GM10847 (cell line): ENCODE measurements around the gene KDM1B.

Experiments
- POLR2A ChIP-seq: IDR thresholded peaks from 2 replicates; pipeline ENCODE4 v1.6.1; 2011; ENCODE audit not compliant: insufficient read length; ENCODE audit errors: extremely low read depth

KDM1B gene

GRCh38 chr6:18243302-18243893, 88.2 kb downstream of the KDM1B start:
- no peak for TF ChIP-seq POLR2A

- TF ChIP-seq POLR2A, result no peak
Measured at GRCh38 chr6:18244251-18244650, 89.0 kb downstream of the KDM1B start.

DNA sequence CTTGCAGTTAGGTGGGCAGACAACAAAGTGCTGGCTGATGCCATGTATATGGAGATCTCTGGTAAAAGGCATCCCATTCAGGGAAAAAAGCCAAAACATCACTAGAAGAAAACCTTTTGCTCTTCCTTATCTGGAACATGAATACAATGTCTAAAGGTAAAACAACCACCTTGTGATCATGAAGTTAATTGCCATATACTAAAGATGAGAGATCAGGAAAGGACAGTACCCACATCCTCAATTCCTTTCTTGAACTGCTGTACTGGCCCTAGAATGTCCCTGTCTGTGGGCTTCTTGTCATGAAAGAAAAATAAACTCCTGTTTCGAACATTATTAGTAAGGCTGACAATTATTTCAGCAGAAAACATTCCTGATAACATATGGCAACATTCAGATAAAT, 89.9 kb downstream of the KDM1B start:
- no peak for TF ChIP-seq POLR2A

- TF ChIP-seq POLR2A, result no peak
Measured at GRCh38 chr6:18245642-18246041, 90.4 kb downstream of the KDM1B start.

- no peak for TF ChIP-seq POLR2A
Measured at GRCh38 chr6:18246205-18246604, 91.0 kb downstream of the KDM1B start.

DNA sequence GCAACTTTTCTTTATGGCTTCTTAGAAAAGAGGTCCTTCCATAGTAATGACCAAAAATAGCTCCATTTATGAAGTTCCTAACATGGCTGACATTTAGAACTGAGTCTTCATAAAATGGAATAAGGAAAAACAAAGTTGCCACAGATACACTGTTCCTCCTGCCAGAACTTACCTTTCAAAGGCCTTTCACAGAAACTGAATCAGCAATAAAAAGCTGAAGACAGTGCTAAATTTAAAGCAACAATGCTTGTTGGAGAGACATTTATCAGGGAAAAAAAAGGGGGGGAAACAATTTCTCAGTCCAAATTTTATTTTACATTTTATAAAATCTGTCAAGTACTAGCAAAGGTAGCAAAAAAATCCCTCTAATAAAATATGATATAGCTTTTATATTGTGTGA, 91.8 kb downstream of the KDM1B start:
- no peak for TF ChIP-seq POLR2A

DNA sequence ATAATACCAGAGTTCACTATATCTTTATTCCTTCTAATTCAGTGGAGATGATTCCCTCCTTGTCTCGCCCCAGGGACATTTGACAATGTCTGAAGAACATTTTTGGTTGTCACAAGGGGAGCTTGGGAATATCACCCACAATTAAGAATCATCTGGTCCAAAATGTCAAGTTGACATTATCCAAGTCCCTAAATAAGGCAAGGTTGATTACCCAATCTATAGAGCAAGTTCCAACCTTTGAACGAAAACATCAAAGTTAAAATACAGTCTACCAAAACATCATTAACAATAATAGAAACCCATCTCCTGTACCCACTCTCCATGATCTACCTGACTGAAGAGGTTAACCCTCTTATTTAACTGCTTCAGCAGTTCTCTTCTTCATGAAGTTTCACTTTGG, 93.5 kb downstream of the KDM1B start:
- no peak for TF ChIP-seq POLR2A

- TF ChIP-seq POLR2A, result no peak
Measured at GRCh38 chr6:18249271-18249670, 94.0 kb downstream of the KDM1B start.

DNA sequence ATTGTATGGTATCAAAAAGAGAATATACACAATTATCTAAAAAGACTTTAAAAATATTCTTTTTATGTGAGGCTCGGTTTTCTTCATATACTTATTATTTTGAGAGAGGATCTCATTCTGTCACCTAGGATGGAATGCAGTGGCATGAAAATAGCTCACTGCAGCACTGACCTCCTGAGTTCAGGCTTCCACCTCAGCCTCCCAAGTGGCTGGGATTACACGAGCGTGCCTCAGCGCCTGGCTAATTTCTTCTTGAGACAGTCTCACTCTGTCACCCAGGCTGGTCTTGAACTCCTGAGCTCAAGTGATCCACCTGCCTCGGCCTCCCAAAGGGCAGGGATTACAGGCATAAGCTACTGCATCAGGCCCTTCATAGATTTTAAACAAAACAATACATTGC, 98.4 kb downstream of the KDM1B start:
- TF ChIP-seq POLR2A, result no peak

GRCh38 chr6:18254793-18255192, 99.6 kb downstream of the KDM1B start:
- TF ChIP-seq POLR2A, result no peak

DNA sequence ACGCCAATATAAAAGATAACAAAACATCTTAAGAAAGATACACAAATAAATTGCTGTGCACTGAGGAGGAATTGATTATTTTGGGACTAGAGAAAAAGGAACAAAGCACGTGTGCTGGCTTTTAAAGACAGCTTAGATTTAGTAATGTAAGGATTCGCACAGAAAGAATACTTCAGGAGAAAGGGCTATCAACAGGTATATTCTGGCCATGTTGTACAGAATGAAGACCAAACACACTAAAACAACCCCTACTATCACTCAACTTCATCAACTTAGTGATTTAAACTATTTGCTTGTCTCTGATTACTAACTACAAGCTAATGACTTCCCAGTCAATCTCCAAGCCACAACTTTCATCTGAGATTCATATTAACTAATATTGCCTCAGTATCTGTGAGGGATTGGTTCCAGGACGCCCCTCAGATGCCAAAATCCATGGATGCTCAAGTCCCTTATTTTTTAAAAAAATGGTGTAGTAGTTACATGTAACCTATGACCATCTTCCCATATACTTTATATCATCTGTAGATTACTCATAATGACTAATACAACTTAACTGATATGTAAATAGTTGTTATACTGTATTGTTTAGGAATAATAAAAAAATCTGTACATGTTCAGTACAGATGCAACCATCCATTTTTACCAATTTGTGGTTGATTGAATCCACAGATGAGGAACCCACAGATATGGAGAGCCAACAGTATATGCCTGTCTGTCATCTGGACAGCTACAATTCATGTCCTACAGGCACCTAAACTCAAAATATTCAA, 104.6 kb downstream of the KDM1B start:
- no peak for TF ChIP-seq POLR2A

DNA sequence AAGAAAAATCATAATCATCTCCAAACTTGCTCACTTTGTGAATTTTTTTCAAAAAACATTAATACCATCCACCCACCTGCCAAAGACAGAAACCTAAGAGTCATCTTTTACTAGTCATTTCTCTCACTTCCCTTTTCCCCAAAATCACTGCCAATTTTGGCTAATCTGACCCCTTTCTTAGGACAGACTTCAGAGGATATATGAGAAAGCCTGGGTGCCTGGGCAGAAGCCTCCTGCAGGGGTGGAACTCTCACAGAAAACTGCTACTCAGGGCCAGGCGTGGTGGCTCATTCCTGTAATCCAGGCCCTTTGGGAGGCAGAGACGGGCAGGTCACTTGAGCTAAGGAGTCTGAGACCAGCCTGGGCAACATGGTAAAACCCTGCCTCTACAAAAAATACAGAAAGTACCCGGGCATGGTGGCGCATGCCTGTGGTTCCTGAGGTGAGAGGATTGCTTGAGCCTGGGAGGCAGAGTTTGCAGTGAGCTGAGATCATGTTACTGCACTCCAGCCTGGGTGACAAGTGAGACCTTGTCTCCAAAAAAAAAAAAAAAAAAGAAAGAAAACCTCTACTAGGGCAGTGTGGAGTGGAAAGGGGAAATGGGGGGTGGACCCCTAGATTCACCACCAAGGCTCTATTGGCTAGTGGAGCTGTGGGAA, 105.4 kb downstream of the KDM1B start:
- no peak for TF ChIP-seq POLR2A

DNA sequence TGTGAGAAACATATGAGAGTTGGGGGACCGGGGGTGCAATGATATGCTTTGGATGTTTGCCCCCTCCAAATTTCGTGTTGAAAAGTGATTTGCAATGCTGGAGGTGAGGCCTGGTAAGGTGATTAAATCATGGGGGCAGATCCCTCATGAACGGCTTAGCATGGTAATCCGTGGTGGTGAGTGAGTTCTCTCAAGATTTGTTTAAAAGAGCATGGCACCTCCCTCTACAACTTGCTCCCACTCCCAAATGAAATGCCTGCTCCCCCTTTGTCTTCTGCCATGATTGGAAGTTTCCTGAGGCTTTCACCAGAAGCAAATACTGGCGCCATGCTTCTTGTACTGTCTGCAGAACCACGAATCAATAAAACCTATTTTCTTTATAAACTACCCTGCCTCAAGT, 106.7 kb downstream of the KDM1B start:
- TF ChIP-seq POLR2A, result no peak

GRCh38 chr6:18262702-18263417, 107.6 kb downstream of the KDM1B start:
- TF ChIP-seq POLR2A, result no peak

- TF ChIP-seq POLR2A, result no peak
Measured at GRCh38 chr6:18263418-18264218, 108.4 kb downstream of the KDM1B start.
